HEK293T (cell line): ENCODE results near the gene B3GAT3.
A peak's percentile ranks its signal among the peaks of the same experiment; 100 is the strongest.

Source experiments
- ARNT ChIP-seq: fragments of 450-650 bp; IDR thresholded peaks from 2 replicates; pipeline ENCODE4 v1.6.1; 2017; ENCODE audit warnings: mild to moderate bottlenecking
- BHLHE40 ChIP-seq: fragments of 450-650 bp; IDR thresholded peaks from 2 replicates; pipeline ENCODE4 v1.6.1; 2016; ENCODE audit warnings: mild to moderate bottlenecking, moderate library complexity, borderline replicate concordance
- CTBP1 ChIP-seq: fragments of 450-650 bp; IDR thresholded peaks from 2 replicates; pipeline ENCODE4 v1.6.1; 2016; ENCODE audit warnings: borderline replicate concordance
- ELF4 ChIP-seq: fragments of 450-650 bp; IDR thresholded peaks from 2 replicates; pipeline ENCODE4 v1.6.1; 2017; ENCODE audit warnings: antibody characterized with exemption
- FOXA1 ChIP-seq: fragments of 450-650 bp; IDR thresholded peaks from 2 replicates; pipeline ENCODE4 v1.6.1; 2016; ENCODE audit warnings: mild to moderate bottlenecking
- FOXK2 ChIP-seq: fragments of 450-650 bp; IDR thresholded peaks from 2 replicates; pipeline ENCODE4 v1.6.1; 2016; ENCODE audit warnings: mild to moderate bottlenecking
- FOXM1 ChIP-seq: fragments of 450-650 bp; IDR thresholded peaks from 2 replicates; pipeline ENCODE4 v1.6.1; 2017; ENCODE audit warnings: mild to moderate bottlenecking, borderline replicate concordance
- HDGF ChIP-seq: fragments of 450-650 bp; IDR thresholded peaks from 2 replicates; pipeline ENCODE4 v1.6.1; 2017; ENCODE audit warnings: antibody characterized with exemption, borderline replicate concordance
- L3MBTL2 ChIP-seq: fragments of 450-650 bp; conservative IDR thresholded peaks from 2 replicates; pipeline ENCODE4 v1.6.1; 2016; ENCODE audit warnings: mild to moderate bottlenecking
- NFRKB ChIP-seq: fragments of 450-650 bp; IDR thresholded peaks from 2 replicates; pipeline ENCODE4 v1.6.1; 2016; ENCODE audit warnings: mild to moderate bottlenecking, moderate library complexity
- SP1 ChIP-seq: fragments of 450-650 bp; IDR thresholded peaks from 2 replicates; pipeline ENCODE4 v1.6.1; 2017
- SUZ12 ChIP-seq: fragments of 450-650 bp; IDR thresholded peaks from 2 replicates; pipeline ENCODE4 v1.6.1; 2016; ENCODE audit warnings: mild to moderate bottlenecking
- TARDBP ChIP-seq: fragments of 450-650 bp; IDR thresholded peaks from 2 replicates; pipeline ENCODE4 v1.6.1; 2016
- ZNF384 ChIP-seq: fragments of 450-650 bp; IDR thresholded peaks from 2 replicates; pipeline ENCODE4 v1.6.1; 2016

DNA sequence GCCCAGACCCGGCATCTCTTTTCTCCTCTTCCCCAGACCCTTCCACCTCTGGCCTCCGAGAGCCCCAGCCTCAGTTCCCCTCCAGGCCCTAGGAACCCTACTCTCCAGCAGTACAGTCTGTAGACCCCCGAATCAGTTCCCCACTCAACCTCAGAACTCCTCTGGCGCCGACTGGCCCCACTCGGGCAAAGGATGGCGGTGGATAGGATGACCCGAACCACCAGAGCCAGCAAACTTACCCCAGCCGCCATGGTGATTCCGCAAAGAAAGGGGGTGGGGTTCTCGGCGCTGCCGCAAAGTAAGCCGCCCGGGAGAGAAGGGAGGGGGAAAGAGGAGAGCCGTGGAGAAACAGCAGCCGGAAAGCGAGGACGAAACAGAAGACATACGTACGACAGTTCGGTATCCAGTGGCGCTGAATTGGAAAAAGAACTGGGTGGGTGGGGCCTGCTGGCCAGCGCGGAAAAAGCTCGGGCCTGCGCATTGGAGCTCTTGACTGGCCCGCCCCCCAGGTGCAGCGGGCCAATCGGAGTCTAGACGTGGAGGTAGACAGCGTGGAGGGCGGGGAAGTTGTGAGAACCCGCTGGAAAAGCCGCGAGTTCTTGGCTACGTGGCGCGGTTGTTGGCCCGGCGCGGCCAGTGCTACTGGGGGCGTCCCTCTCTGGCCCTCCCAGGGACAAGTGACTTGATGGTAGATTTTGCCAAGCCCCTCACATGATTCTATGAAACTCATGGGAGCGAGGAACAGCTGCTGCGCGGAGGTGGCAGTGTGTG, 48.0 kb downstream of the B3GAT3 start, which contains the start of gene EEF1G:
- TF ChIP-seq FOXM1 (no peak), ZNF384 (no peak), SUZ12 (no peak), NFRKB (peak; percentile 15; the same call in 1 of the 2 replicates), HDGF (no peak), FOXA1 (no peak), BHLHE40 (no peak), SP1 (no peak), ARNT (no peak), TARDBP (no peak), L3MBTL2 (no peak), CTBP1 (no peak), FOXK2 (no peak), ELF4 (peak; percentile 41; the same call in 1 of the 2 replicates)
